ENCODE results near the gene RAPGEF4. TPM values are rescaled to one million over a fixed set of nuclear protein-coding genes. Genes with fewer than 3 reads are reported as not detected.

RAPGEF4 gene
- total RNA-seq, 1 experiment from 2014 or later: 10.8 TPM

- no peak for DNase-seq (ENCODE audit: extremely low read depth, low read depth)
These were observed 159.2 kb downstream of the RAPGEF4 start for GRCh38 chr2:172894689-172895387.

GRCh38 chr2:172896661-172897081, 161.0 kb downstream of the RAPGEF4 start:
- no peak for DNase-seq (ENCODE audit: extremely low read depth, low read depth)

- DNase-seq (ENCODE audit: extremely low read depth, low read depth): no peak
These were observed 165.2 kb downstream of the RAPGEF4 start for GRCh38 chr2:172900871-172901270.

GRCh38 chr2:172901913-172902312, 166.3 kb downstream of the RAPGEF4 start:
- DNase-seq (ENCODE audit: extremely low read depth, low read depth): no peak

GRCh38 chr2:172904236-172904635, 168.6 kb downstream of the RAPGEF4 start:
- DNase-seq (ENCODE audit: extremely low read depth, low read depth): no peak

GRCh38 chr2:172905937-172906811, 170.5 kb downstream of the RAPGEF4 start:
- no peak for DNase-seq (ENCODE audit: extremely low read depth, low read depth)

- no peak for DNase-seq (ENCODE audit: extremely low read depth, low read depth)
These were observed 172.6 kb downstream of the RAPGEF4 start for GRCh38 chr2:172908275-172908674.

- no peak for DNase-seq (ENCODE audit: extremely low read depth, low read depth)
These were observed 173.8 kb downstream of the RAPGEF4 start for GRCh38 chr2:172909454-172909853.

GRCh38 chr2:172912266-172912665, 176.6 kb downstream of the RAPGEF4 start:
- DNase-seq (ENCODE audit: extremely low read depth, low read depth): no peak

- DNase-seq (ENCODE audit: extremely low read depth, low read depth): no peak
These were observed 178.8 kb downstream of the RAPGEF4 start for GRCh38 chr2:172914341-172915008.

GRCh38 chr2:172917716-172918115, 182.1 kb downstream of the RAPGEF4 start:
- no peak for DNase-seq (ENCODE audit: extremely low read depth, low read depth)

- no peak for DNase-seq (ENCODE audit: extremely low read depth, low read depth)
These were observed 184.1 kb downstream of the RAPGEF4 start for GRCh38 chr2:172919732-172920131.

GRCh38 chr2:172921532-172922236, 186.0 kb downstream of the RAPGEF4 start:
- no peak for DNase-seq (ENCODE audit: extremely low read depth, low read depth)

- DNase-seq (ENCODE audit: extremely low read depth, low read depth): no peak
These were observed 186.7 kb downstream of the RAPGEF4 start for GRCh38 chr2:172922306-172922705.

- DNase-seq (ENCODE audit: extremely low read depth, low read depth): no peak
These were observed 187.2 kb downstream of the RAPGEF4 start for GRCh38 chr2:172922815-172923214.

GRCh38 chr2:172924097-172924660, 188.5 kb downstream of the RAPGEF4 start:
- DNase-seq (ENCODE audit: extremely low read depth, low read depth): no peak

- no peak for DNase-seq (ENCODE audit: extremely low read depth, low read depth)
These were observed 190.0 kb downstream of the RAPGEF4 start for GRCh38 chr2:172925600-172925999.

GRCh38 chr2:172926785-172927640, 191.4 kb downstream of the RAPGEF4 start:
- no peak for DNase-seq (ENCODE audit: extremely low read depth, low read depth)

- peak; percentile 30 for DNase-seq (ENCODE audit: extremely low read depth, low read depth)
These were observed 192.2 kb downstream of the RAPGEF4 start for GRCh38 chr2:172927641-172928357.

Data from NCI-H460 (cell line).